Fibroblast of lung (primary cell): ENCODE data around the gene LANCL2. TPM values are rescaled to one million over a fixed set of nuclear protein-coding genes. Genes with fewer than 3 reads are reported as not detected.

ENCODE experiments used
- DNase-seq, 2 donors: peaks; one replicate each; pipeline versions ENCODE4 v3.0.0 to v3.0.0-alpha.2; 2010; ENCODE audit warnings: low read depth in 2 of 2
- H2AFZ ChIP-seq: 2 replicates; pipeline ENCODE4 v1.5.1; 2012; ENCODE audit warnings: low read length, control low read depth, inconsistent platforms
- H3K27ac ChIP-seq: 2 replicates; pipeline ENCODE4 v1.5.1; 2011; ENCODE audit warnings: low read length, control low read depth; ENCODE audit not compliant: insufficient read depth
- H3K27me3 ChIP-seq: 2 replicates; pipeline ENCODE4 v1.5.1; 2011; ENCODE audit warnings: mild to moderate bottlenecking, low read length; ENCODE audit not compliant: control insufficient read depth, insufficient read depth
- H3K36me3 ChIP-seq: 2 replicates; pipeline ENCODE4 v1.5.1; 2011; ENCODE audit warnings: low read length; ENCODE audit not compliant: control insufficient read depth, insufficient read depth
- H3K4me1 ChIP-seq: 2 replicates; pipeline ENCODE4 v1.5.1; 2011; ENCODE audit warnings: low read length; ENCODE audit not compliant: control insufficient read depth, insufficient read depth; ENCODE audit errors: extremely low read depth
- H3K4me2 ChIP-seq: 2 replicates; pipeline ENCODE4 v1.5.1; 2011; ENCODE audit warnings: low read length, control low read depth; ENCODE audit not compliant: insufficient read depth; ENCODE audit errors: extremely low read depth
- H3K4me3 ChIP-seq, 4 experiments: fragments of 200-600 bp in 1 of 4; sonication (generic) in 1 of 4; replicated peaks in 1 of 4; 2 replicates each; pipeline ENCODE4 v1.5.1; 2011 to 2016; ENCODE audit warnings: low read length in 4 of 4, low read depth in 3 of 4, mild to moderate bottlenecking in 3 of 4, control low read depth in 2 of 4, inconsistent platforms in 1 of 4, mixed read lengths in 1 of 4; ENCODE audit not compliant: insufficient read depth in 1 of 4; ENCODE audit errors: control extremely low read depth in 1 of 4
- H3K79me2 ChIP-seq: 2 replicates; pipeline ENCODE4 v1.5.1; 2012; ENCODE audit warnings: mild to moderate bottlenecking, low read length, inconsistent platforms; ENCODE audit not compliant: control insufficient read depth, insufficient read depth
- H3K9ac ChIP-seq: 2 replicates; pipeline ENCODE4 v1.5.1; 2011; ENCODE audit warnings: mild to moderate bottlenecking, low read length, control low read depth; ENCODE audit not compliant: insufficient read depth
- H3K9me3 ChIP-seq: 2 replicates; pipeline ENCODE4 v1.5.1; 2012; ENCODE audit warnings: low read depth, low read length; ENCODE audit not compliant: control insufficient read depth, insufficient read depth
- H4K20me1 ChIP-seq: 2 replicates; pipeline ENCODE4 v1.5.1; 2011; ENCODE audit warnings: low read length; ENCODE audit not compliant: control insufficient read depth, insufficient read depth; ENCODE audit errors: extremely low read depth
- EZH2 ChIP-seq: IDR thresholded peaks from 2 replicates; pipeline ENCODE4 v1.5.1; 2012; ENCODE audit warnings: low read length, control low read depth, mild to moderate bottlenecking; ENCODE audit errors: missing control alignments
- polyA plus RNA-seq, 2 donors: library from polyadenylated mRNA; depleted of rRNA in 1 of 2; stranded (reverse) in 1 of 2; unstranded in 1 of 2; fragments of >200 nt; gene quantifications; 2 replicates each; pipeline ENCODE4 v1.2.1, GENCODE V29; 2011 to 2012; ENCODE audit warnings: missing spikeins in 1 of 2
- total RNA-seq: library from RNA; depleted of rRNA; stranded (reverse); fragments of >200 nt; gene quantifications from 2 replicates; pipeline ENCODE4 v1.2.1, GENCODE V29; 2014
- TF ChIP-seq, protein P1 (sequence below), 2 donors: IDR thresholded peaks in 1 of 2; conservative IDR thresholded peaks in 1 of 2; 1 replicate in 1 of 2; 2 replicates in 1 of 2; pipeline ENCODE4 v1.5.1; 2011 to 2012; ENCODE audit warnings: low read length in 2 of 2, control low read depth in 1 of 2, inconsistent platforms in 1 of 2, low read depth in 1 of 2, mild to moderate bottlenecking in 1 of 2

Gene LANCL2
- total and polyA plus RNA-seq, 2 donors (not counting 1 experiment from before 2014, with no cell fraction given), result 8.9 to 15.0 TPM

DNA sequence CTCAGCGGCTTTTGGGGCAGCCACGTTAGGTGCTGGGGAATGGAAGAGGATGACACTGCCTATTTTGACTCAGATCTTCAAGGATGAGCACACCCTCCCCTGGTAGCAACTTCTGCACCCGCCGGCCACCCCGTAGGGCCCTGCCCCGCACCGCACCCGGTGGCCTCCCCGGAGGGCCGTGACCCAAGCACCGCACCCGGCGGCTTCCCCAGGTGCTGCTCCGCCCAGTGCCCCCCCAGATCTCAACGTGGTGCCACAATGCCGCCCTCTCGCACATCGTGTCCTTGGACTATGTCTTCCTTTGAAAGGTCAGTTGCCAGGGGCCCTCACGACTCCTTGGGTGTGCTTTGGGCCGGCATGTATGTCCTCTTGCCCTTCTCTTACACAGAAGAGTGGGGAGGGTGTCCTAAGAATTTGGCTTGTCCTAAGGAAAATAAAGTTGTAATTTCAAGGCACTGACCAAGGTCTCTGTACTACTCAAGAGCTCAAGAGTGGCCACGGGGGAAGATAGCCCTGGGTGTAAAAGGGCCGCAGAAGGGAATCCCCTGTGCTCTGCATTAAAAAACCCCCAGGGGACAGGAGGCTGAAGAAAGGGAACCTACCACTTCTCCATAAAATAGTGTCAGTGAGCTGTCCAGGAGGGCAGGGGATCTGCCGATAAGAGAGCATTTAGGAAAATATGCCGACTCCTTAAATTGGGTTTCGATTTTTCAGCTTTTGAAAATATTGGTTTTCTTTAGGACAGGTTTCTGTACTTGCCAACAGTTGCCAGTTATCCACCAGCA is 1.6 kb upstream of the LANCL2 start:
- Histone ChIP-seq H3K79me2 (peaks cover 15% of the 10 kb centered on the region), H3K9me3 (no peaks in the 10 kb centered on the region), H3K36me3 (no peaks in the 10 kb centered on the region), H2AFZ (no peak overlapping the region), H3K4me1 (no peaks in the 10 kb centered on the region), H3K4me3 (no peak overlapping the region), H3K27me3 (no peaks in the 10 kb centered on the region), H3K9ac (no peak overlapping the region), H3K27ac (no peak overlapping the region), H4K20me1 (no peaks in the 10 kb centered on the region), H3K4me2 (no peak overlapping the region)
- no peak for DNase-seq
- TF ChIP-seq, protein P1, sequence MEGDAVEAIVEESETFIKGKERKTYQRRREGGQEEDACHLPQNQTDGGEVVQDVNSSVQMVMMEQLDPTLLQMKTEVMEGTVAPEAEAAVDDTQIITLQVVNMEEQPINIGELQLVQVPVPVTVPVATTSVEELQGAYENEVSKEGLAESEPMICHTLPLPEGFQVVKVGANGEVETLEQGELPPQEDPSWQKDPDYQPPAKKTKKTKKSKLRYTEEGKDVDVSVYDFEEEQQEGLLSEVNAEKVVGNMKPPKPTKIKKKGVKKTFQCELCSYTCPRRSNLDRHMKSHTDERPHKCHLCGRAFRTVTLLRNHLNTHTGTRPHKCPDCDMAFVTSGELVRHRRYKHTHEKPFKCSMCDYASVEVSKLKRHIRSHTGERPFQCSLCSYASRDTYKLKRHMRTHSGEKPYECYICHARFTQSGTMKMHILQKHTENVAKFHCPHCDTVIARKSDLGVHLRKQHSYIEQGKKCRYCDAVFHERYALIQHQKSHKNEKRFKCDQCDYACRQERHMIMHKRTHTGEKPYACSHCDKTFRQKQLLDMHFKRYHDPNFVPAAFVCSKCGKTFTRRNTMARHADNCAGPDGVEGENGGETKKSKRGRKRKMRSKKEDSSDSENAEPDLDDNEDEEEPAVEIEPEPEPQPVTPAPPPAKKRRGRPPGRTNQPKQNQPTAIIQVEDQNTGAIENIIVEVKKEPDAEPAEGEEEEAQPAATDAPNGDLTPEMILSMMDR (conservative IDR thresholded peaks at IDR 0.05 in 1 of 2, IDR thresholded peaks at IDR 0.05 in 1 of 2; ENCODE audit: low read depth in 1 of 2, low read length in 2 of 2), result no peak
- no peak for TF ChIP-seq EZH2

DNA sequence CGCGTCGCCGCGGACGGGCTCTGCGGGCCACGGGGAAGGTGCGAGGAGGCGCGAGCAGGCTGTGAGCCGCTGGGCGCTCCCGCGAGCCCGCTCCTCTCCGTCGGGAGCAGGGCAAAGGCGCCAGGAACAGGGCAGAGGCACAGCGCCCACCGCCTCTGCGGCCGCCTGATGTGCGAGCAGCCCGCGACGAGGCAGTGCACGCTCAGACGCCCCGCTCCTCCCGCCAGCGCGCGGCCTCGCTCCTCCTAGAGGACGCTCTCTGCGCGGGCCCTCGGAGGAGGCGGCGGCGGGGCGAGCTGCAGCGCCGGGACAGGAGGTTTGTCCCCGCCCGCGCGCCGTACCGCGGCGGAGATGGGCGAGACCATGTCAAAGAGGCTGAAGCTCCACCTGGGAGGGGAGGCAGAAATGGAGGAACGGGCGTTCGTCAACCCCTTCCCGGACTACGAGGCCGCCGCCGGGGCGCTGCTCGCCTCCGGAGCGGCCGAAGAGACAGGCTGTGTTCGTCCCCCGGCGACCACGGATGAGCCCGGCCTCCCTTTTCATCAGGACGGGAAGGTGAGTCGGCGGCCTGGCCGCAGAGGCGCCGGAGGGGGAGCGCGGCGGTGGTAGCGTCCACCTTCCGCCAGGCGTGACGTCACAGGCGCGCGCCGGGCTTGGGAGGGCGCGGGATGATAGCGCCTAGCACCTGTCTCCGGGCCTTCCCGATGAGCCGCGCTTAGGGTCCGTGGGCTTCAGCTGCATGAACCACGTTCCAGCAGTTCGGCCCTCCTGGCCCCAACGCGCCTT is 731 bp downstream of the LANCL2 start:
- H3K36me3 ChIP-seq, result no peaks in the 10 kb centered on the region
- no peaks in the 10 kb centered on the region for H3K27me3 ChIP-seq
- peak overlapping the region; percentile 89 for H3K4me2 ChIP-seq
- DNase-seq, result peak; percentile 98
- no peaks in the 10 kb centered on the region for H3K9me3 ChIP-seq
- peak overlapping the region; percentile 99 for H3K9ac ChIP-seq
- peak overlapping the region; percentile 91 for H2AFZ ChIP-seq
- H3K4me1 ChIP-seq, result peaks cover 5% of the 10 kb centered on the region
- no peak for TF ChIP-seq EZH2
- TF ChIP-seq, protein P1 (conservative IDR thresholded peaks at IDR 0.05 in 1 of 2, IDR thresholded peaks at IDR 0.05 in 1 of 2; ENCODE audit: low read depth in 1 of 2, low read length in 2 of 2), result peak in 1 of 2 donors; percentile 20
- peak overlapping the region; percentile 99 for H3K27ac ChIP-seq
- peak overlapping the region; percentile 93 to 99 (median 97) for H3K4me3 ChIP-seq
- H4K20me1 ChIP-seq, result no peaks in the 10 kb centered on the region
- peaks cover 22% of the 10 kb centered on the region for H3K79me2 ChIP-seq

DNA sequence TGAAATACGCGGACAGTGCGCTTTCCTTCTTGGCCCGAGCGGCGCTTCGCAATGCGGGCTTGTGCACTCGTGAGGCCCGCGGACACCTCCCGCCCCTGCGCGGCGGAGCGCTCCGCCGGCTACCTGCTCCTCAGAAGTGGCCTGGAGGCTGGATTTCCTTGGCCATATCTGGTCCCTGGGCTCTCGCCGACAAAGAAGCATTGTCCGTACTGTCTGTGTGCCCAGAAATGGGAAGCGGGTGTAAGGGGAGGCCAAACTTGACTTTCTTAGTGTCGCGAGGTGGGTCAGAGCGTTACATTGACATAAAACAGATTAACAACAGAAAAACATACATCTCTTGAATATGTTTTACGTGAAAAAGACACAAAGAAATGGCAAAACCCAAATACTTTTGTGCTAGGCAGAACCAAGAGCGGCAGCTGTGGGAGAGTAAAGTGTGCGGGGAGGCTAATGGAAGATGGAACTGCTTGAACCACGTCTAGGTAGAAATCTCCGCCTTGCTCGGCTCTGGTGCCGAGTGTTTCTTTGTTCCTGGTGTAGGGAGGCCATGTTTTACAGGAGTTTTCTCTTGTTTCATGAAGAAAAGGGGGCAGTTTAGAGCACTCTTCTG is 1.4 kb downstream of the LANCL2 start:
- TF ChIP-seq EZH2, result no peak
- TF ChIP-seq, protein P1 (conservative IDR thresholded peaks at IDR 0.05 in 1 of 2, IDR thresholded peaks at IDR 0.05 in 1 of 2; ENCODE audit: low read depth in 1 of 2, low read length in 2 of 2), result no peak
- Histone ChIP-seq H3K4me2 (peak overlapping the region; percentile 73), H3K27me3 (no peaks in the 10 kb centered on the region), H3K9me3 (no peaks in the 10 kb centered on the region), H3K9ac (peak overlapping the region; percentile 99), H3K4me1 (peaks cover 5% of the 10 kb centered on the region), H2AFZ (peak overlapping the region; percentile 89), H3K36me3 (no peaks in the 10 kb centered on the region), H3K4me3 (peak overlapping the region; percentile 93 to 99 (median 97)), H3K27ac (peak overlapping the region; percentile 99), H3K79me2 (peaks cover 25% of the 10 kb centered on the region), H4K20me1 (no peaks in the 10 kb centered on the region)
- DNase-seq, result no peak
